Measurements from ENCODE around the gene CIDEA.

GRCh38 chr18:12254136-12254819 lies at the start of gene CIDEA:
- TF ChIP-seq POLR2A (IDR thresholded peaks at IDR 0.05): no peak
- no peak for TF ChIP-seq CTCF (IDR thresholded peaks at IDR 0.05)

Data from lower leg skin (tissue), 3 donors.